Measurements from ENCODE around the gene EFNA2. TPM values are rescaled to one million over a fixed set of nuclear protein-coding genes. Genes with fewer than 3 reads are reported as not detected.
A peak's percentile ranks its signal among the peaks of the same experiment; 100 is the strongest.

The EFNA2 gene
- total RNA-seq, 3 donors from 2014 or later (not counting 1 experiment from before 2014, with no cell fraction given): not detected

GRCh38 chr19:1277061-1277460, 8.6 kb upstream of the EFNA2 start:
- ATAC-seq: no peak
- H3K4me1 ChIP-seq (ENCODE audit: control insufficient read depth, insufficient read depth, low read length): peaks cover 49% of the 10 kb centered on the region
- intact Hi-C loops (cut with micrococcal nuclease): loop anchor here (10.0 kb wide), 1 partner anchor 218 kb away; the partner anchor contains the start of genes PCSK4 and REEP6

GRCh38 chr19:1278074-1278473, 7.6 kb upstream of the EFNA2 start:
- H3K27ac Mint-ChIP-seq: no peak overlapping the region
- DNase-seq: no peak
- TF ChIP-seq, protein P1, sequence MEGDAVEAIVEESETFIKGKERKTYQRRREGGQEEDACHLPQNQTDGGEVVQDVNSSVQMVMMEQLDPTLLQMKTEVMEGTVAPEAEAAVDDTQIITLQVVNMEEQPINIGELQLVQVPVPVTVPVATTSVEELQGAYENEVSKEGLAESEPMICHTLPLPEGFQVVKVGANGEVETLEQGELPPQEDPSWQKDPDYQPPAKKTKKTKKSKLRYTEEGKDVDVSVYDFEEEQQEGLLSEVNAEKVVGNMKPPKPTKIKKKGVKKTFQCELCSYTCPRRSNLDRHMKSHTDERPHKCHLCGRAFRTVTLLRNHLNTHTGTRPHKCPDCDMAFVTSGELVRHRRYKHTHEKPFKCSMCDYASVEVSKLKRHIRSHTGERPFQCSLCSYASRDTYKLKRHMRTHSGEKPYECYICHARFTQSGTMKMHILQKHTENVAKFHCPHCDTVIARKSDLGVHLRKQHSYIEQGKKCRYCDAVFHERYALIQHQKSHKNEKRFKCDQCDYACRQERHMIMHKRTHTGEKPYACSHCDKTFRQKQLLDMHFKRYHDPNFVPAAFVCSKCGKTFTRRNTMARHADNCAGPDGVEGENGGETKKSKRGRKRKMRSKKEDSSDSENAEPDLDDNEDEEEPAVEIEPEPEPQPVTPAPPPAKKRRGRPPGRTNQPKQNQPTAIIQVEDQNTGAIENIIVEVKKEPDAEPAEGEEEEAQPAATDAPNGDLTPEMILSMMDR (IDR thresholded peaks at IDR 0.05): no peak
- H3K36me3 Mint-ChIP-seq: no peaks in the 10 kb centered on the region
- H3K36me3 ChIP-seq (ENCODE audit: control insufficient read depth, insufficient read depth, low read length): peaks cover 25% of the 10 kb centered on the region
- intact Hi-C loops (cut with micrococcal nuclease): loop anchor here (10.0 kb wide), 1 partner anchor 217 kb away; the partner anchor contains the start of genes PCSK4 and REEP6
- H3K4me1 ChIP-seq (ENCODE audit: control insufficient read depth, insufficient read depth, low read length): peaks cover 39% of the 10 kb centered on the region
- peaks cover 14 to 39% of the 10 kb centered on the region in 2 donors for H3K4me1 Mint-ChIP-seq
- H3K27me3 ChIP-seq (ENCODE audit: control insufficient read depth, insufficient read depth, low read length): no peaks in the 10 kb centered on the region
- no peak overlapping the region for H3K27ac ChIP-seq (ENCODE audit: low read length)
- H3K4me3 Mint-ChIP-seq: no peak overlapping the region
- H3K4me3 ChIP-seq (ENCODE audit: low read length): no peak overlapping the region
- no peaks in the 10 kb centered on the region for H3K9me3 Mint-ChIP-seq
- 89% methylated on average over 12 of the region's 12 CpGs for WGBS (ENCODE audit: insufficient coverage)
- ATAC-seq: no peak
- no peaks in the 10 kb centered on the region for H3K9me3 ChIP-seq (ENCODE audit: control insufficient read depth, insufficient read depth, low read length)
- no peaks in the 10 kb centered on the region for H3K27me3 Mint-ChIP-seq (ENCODE audit: low read depth in 2 of 2)

More at GRCh38 chr19:1277061-1277460, 8.6 kb upstream of the EFNA2 start:
- TF ChIP-seq, protein P1 (IDR thresholded peaks at IDR 0.05): no peak
- peak overlapping the region; percentile 75 for H3K4me3 Mint-ChIP-seq
- 95% methylated on average over 15 of the region's 15 CpGs for WGBS (ENCODE audit: insufficient coverage)
- H3K36me3 ChIP-seq (ENCODE audit: control insufficient read depth, insufficient read depth, low read length): peaks cover 35% of the 10 kb centered on the region
- no peak overlapping the region for H3K4me3 ChIP-seq (ENCODE audit: low read length)
- no peaks in the 10 kb centered on the region for H3K9me3 Mint-ChIP-seq
- H3K27ac ChIP-seq (ENCODE audit: low read length): no peak overlapping the region
- DNase-seq: no peak
- H3K36me3 Mint-ChIP-seq: peaks cover 7% of the 10 kb centered on the region
- no peaks in the 10 kb centered on the region for H3K27me3 Mint-ChIP-seq (ENCODE audit: low read depth in 2 of 2)
- H3K27ac Mint-ChIP-seq: peak overlapping the region; percentile 91 to 93
- no peaks in the 10 kb centered on the region for H3K9me3 ChIP-seq (ENCODE audit: control insufficient read depth, insufficient read depth, low read length)
- H3K4me1 Mint-ChIP-seq: peaks cover 23 to 48% of the 10 kb centered on the region in 2 donors
- no peaks in the 10 kb centered on the region for H3K27me3 ChIP-seq (ENCODE audit: control insufficient read depth, insufficient read depth, low read length)

DNA sequence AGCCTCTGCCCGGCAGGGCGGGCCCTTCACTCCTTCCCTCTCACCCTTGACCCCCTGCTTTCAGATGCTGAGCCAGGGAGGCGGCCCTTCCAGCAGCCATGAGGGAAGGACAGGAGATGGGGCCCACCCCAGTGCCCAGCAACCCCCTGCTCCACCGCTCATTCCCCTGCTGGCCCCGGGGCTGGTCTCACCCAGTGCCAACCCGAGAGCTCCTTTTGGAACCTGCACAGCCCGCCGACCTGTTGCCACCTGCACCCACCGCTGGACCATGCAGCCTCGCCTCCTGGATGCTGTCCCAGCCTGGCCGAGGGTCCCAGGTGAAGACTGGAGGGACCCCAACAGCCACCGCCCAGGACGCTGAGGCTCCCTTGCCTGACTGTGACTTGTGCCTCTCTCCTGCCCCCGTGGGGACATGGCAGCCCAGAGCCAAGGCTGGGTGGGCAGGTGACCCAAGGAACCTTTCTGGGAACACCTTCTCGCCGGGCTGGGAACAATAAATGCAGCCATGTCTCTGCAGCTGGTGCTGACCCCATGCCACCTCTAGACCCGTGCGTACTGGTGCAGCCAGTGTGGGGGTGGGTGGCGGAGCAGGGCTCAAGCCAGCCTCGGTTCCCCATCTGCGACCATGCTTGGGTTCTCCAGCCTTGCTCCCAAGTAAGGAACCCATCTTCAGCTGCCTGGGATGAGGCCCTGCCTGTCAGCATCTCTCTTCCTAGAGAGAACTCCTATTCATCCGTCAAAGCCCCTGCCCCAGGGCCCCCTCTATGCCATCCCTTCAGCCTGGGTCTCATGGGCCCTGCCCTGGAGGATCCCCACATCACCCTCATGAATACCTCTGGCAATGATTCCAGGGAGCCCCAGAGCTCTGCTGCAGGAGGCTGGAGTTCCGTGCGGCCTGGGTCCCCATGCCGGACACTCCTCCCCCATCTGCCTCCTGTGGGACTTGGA, 6.7 kb upstream of the EFNA2 start:
- Mint-ChIP-seq H3K36me3 (no peaks in the 10 kb centered on the region), H3K4me3 (no peak overlapping the region), H3K27ac (peak overlapping the region; percentile 58 to 68), H3K9me3 (no peaks in the 10 kb centered on the region), H3K4me1 (peaks cover 8 to 33% of the 10 kb centered on the region in 2 donors), H3K27me3 (ENCODE audit: low read depth in 2 of 2) (peaks cover 0 to 1% of the 10 kb centered on the region in 2 donors)
- intact Hi-C loops (cut with micrococcal nuclease): loop anchor here (1.0 to 10.0 kb wide), 2 partner anchors 93 to 216 kb away; partner anchors contain the start of genes PCSK4 and REEP6
- TF ChIP-seq, protein P1 (IDR thresholded peaks at IDR 0.05): no peak
- Histone ChIP-seq H3K36me3 (ENCODE audit: control insufficient read depth, insufficient read depth, low read length) (peaks cover 16% of the 10 kb centered on the region), H3K4me1 (ENCODE audit: control insufficient read depth, insufficient read depth, low read length) (peaks cover 30% of the 10 kb centered on the region), H3K9me3 (ENCODE audit: control insufficient read depth, insufficient read depth, low read length) (no peaks in the 10 kb centered on the region), H3K4me3 (ENCODE audit: low read length) (no peak overlapping the region), H3K27ac (ENCODE audit: low read length) (no peak overlapping the region), H3K27me3 (ENCODE audit: control insufficient read depth, insufficient read depth, low read length) (no peaks in the 10 kb centered on the region)
- 94% methylated on average over 25 of the region's 25 CpGs for WGBS (ENCODE audit: insufficient coverage)
- no peak for DNase-seq
- ATAC-seq: no peak

Data from natural killer cell (primary cell).